WTC11 (cell line): ENCODE results near the gene SYT1. TPM values are rescaled to one million over a fixed set of nuclear protein-coding genes. Genes with fewer than 3 reads are reported as not detected.

ENCODE experiments used
- ATAC-seq: fragments of 200-7000 bp; cut with Tn5 transposase; 2 replicates; pipeline ENCODE4 v1.10.0; 2021; ENCODE audit warnings: mild to moderate bottlenecking, moderate library complexity
- CTCF ChIA-PET: fragments of 300-600 bp; sonication (Branson Sonifier 250); formaldehyde crosslinking; loops from one replicate; lab custom pipeline; 2021; ENCODE audit warnings: antibody characterized with exemption; lab: Charles Lee
- POLR2A ChIA-PET: fragments of 350-600 bp; sonication (Branson Sonifier 250); formaldehyde crosslinking; loops from one replicate; lab custom pipeline; 2021; ENCODE audit warnings: antibody characterized with exemption; lab: Charles Lee
- DNase-seq: peaks from one replicate; pipeline ENCODE4 v3.0.0; 2021; ENCODE audit warnings: low spot score
- H3K27ac Mint-ChIP-seq: 2 replicates; pipeline ENCODE4 v1.8.0; 2021; ENCODE audit warnings: mixed read lengths
- H3K27me3 Mint-ChIP-seq: 2 replicates; pipeline ENCODE4 v1.8.0; 2021; ENCODE audit warnings: low read depth, mild to moderate bottlenecking, moderate library complexity, mixed read lengths
- H3K36me3 Mint-ChIP-seq: 2 replicates; pipeline ENCODE4 v1.8.0; 2021; ENCODE audit warnings: mixed read lengths
- H3K4me1 Mint-ChIP-seq: 2 replicates; pipeline ENCODE4 v1.8.0; 2022; ENCODE audit warnings: mixed read lengths
- H3K4me3 Mint-ChIP-seq: 2 replicates; pipeline ENCODE4 v1.8.0; 2021; ENCODE audit warnings: mild to moderate bottlenecking, moderate library complexity, mixed read lengths
- H3K9me3 Mint-ChIP-seq: 2 replicates; pipeline ENCODE4 v1.8.0; 2021; ENCODE audit warnings: mixed read lengths
- CREB1 ChIP-seq: sonication (generic); formaldehyde crosslinking; IDR thresholded peaks from 2 replicates; pipeline ENCODE4 v1.8.0; 2023; ENCODE audit warnings: mild to moderate bottlenecking, missing genetic modification reagents
- CREM ChIP-seq: sonication (generic); formaldehyde crosslinking; IDR thresholded peaks from 2 replicates; pipeline ENCODE4 v1.8.1; 2022; ENCODE audit warnings: mild to moderate bottlenecking, missing genetic modification reagents, moderate library complexity
- ELF4 ChIP-seq: sonication (generic); formaldehyde crosslinking; IDR thresholded peaks from 2 replicates; pipeline ENCODE4 v1.8.1; 2022; ENCODE audit warnings: low read depth, mild to moderate bottlenecking, moderate library complexity, missing genetic modification reagents
- EMX1 ChIP-seq: fragments of 250-450 bp; sonication (Bioruptor Pico); IDR thresholded peaks from 2 replicates; pipeline ENCODE4 v1.8.0; 2021; ENCODE audit warnings: mild to moderate bottlenecking
- GRHL2 ChIP-seq: fragments of 250-450 bp; sonication (Bioruptor Pico); IDR thresholded peaks from 2 replicates; pipeline ENCODE4 v1.8.0; 2022; ENCODE audit warnings: mild to moderate bottlenecking, moderate library complexity; ENCODE audit not compliant: insufficient replicate concordance, severe bottlenecking
- MYBL2 ChIP-seq: sonication (generic); formaldehyde crosslinking; IDR thresholded peaks from 2 replicates; pipeline ENCODE4 v1.8.1; 2023; ENCODE audit warnings: mild to moderate bottlenecking, moderate library complexity, missing genetic modification reagents
- NFE2L1 ChIP-seq: sonication (generic); formaldehyde crosslinking; IDR thresholded peaks from 2 replicates; pipeline ENCODE4 v1.8.1; 2023; ENCODE audit warnings: missing genetic modification reagents
- NFYB ChIP-seq: sonication (generic); formaldehyde crosslinking; conservative IDR thresholded peaks from 2 replicates; pipeline ENCODE4 v1.8.0; 2022; ENCODE audit warnings: low read depth, missing genetic modification reagents
- NR3C1 ChIP-seq: sonication (generic); formaldehyde crosslinking; conservative IDR thresholded peaks from 2 replicates; pipeline ENCODE4 v1.8.1; 2023; ENCODE audit warnings: low read depth, mild to moderate bottlenecking, missing genetic modification reagents
- RORB ChIP-seq: fragments of 250-450 bp; sonication (Bioruptor Pico); IDR thresholded peaks from 2 replicates; pipeline ENCODE4 v1.9.0; 2021; ENCODE audit warnings: mild to moderate bottlenecking
- SMAD3 ChIP-seq: sonication (generic); formaldehyde crosslinking; IDR thresholded peaks from 2 replicates; pipeline ENCODE4 v1.8.0; 2022; ENCODE audit warnings: missing genetic modification reagents, mild to moderate bottlenecking, borderline replicate concordance
- TEAD4 ChIP-seq: sonication (generic); formaldehyde crosslinking; IDR thresholded peaks from 2 replicates; pipeline ENCODE4 v1.8.0; 2022; ENCODE audit warnings: mild to moderate bottlenecking, missing genetic modification reagents
- ZNF396 ChIP-seq: fragments of 250-450 bp; sonication (Bioruptor Pico); IDR thresholded peaks from 2 replicates; pipeline ENCODE4 v1.8.0; 2021; ENCODE audit warnings: mild to moderate bottlenecking, moderate library complexity, borderline replicate concordance
- ZNF416 ChIP-seq: fragments of 250-450 bp; sonication (Bioruptor Pico); IDR thresholded peaks from 2 replicates; pipeline ENCODE4 v1.9.0; 2021; ENCODE audit warnings: mild to moderate bottlenecking, inconsistent platforms
- ZNF671 ChIP-seq: fragments of 250-450 bp; sonication (Bioruptor Pico); IDR thresholded peaks from 2 replicates; pipeline ENCODE4 v1.8.0; 2021; ENCODE audit warnings: mild to moderate bottlenecking
- total RNA-seq: library from RNA; stranded (reverse); gene quantifications from 3 replicates; pipeline ENCODE4 v1.2.3, GENCODE V29; 2021
- TF ChIP-seq, protein P1 (sequence below): sonication (generic); formaldehyde crosslinking; IDR thresholded peaks from 2 replicates; pipeline ENCODE4 v1.8.0; 2022; ENCODE audit warnings: mild to moderate bottlenecking, missing genetic modification reagents
- TF ChIP-seq, protein P2 (sequence below): fragments of 250-450 bp; sonication (Bioruptor Pico); IDR thresholded peaks from 2 replicates; pipeline ENCODE4 v1.9.0; 2021; ENCODE audit warnings: mild to moderate bottlenecking, borderline replicate concordance
- TF ChIP-seq, protein P3 (sequence below): fragments of 250-450 bp; sonication (Bioruptor Pico); IDR thresholded peaks from 2 replicates; pipeline ENCODE4 v1.9.0; 2021; ENCODE audit warnings: moderate library complexity, mild to moderate bottlenecking, inconsistent platforms, borderline replicate concordance
- TF ChIP-seq, protein P4 (sequence below): sonication (generic); formaldehyde crosslinking; IDR thresholded peaks from 2 replicates; pipeline ENCODE4 v1.8.1; 2022; ENCODE audit warnings: mild to moderate bottlenecking, missing genetic modification reagents, moderate library complexity, borderline replicate concordance
- TF ChIP-seq, protein P5 (sequence below): sonication (generic); formaldehyde crosslinking; IDR thresholded peaks from 2 replicates; pipeline ENCODE4 v1.8.1; 2023; ENCODE audit warnings: mild to moderate bottlenecking, missing genetic modification reagents, moderate library complexity
- TF ChIP-seq, protein P6 (sequence below): fragments of 250-450 bp; sonication (Bioruptor Pico); IDR thresholded peaks from 2 replicates; pipeline ENCODE4 v1.9.0; 2021; ENCODE audit warnings: mild to moderate bottlenecking
- TF ChIP-seq, protein P7 (sequence below): sonication (generic); formaldehyde crosslinking; IDR thresholded peaks from 2 replicates; pipeline ENCODE4 v1.8.1; 2022; ENCODE audit warnings: missing genetic modification reagents, borderline replicate concordance

The SYT1 gene
- total RNA-seq, 1 experiment from 2014 or later, result 45.2 TPM

DNA sequence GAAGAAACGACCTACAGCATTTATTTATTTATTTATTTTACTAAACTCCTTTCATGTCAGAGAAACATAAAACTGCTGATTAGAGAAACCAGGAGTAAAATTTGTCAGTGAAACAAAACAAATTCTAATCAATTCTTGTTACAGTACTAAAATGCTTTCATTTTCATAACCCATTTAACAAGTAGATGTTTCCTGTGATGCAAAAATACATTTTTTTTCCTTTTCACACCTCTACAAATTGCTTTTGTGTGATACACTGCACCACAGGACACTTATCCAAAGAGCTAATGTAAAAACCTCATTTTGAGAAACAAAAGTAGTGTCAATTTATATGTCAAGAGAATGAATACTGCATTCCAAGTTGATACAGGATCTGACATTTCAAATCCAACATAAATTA, 155.1 kb downstream of the SYT1 start:
- DNase-seq, result no peak
- Mint-ChIP-seq H3K4me1 (peaks cover 5% of the 10 kb centered on the region), H3K27ac (no peak overlapping the region), H3K27me3 (no peaks in the 10 kb centered on the region)
- POLR2A ChIA-PET, result no interaction called here
- TF ChIP-seq ZNF396, result no peak
- TF ChIP-seq ZNF671 (CRISPR knock-in tag), result no peak
- TF ChIP-seq EMX1 (CRISPR knock-in tag), result no peak
- TF ChIP-seq, protein P1, sequence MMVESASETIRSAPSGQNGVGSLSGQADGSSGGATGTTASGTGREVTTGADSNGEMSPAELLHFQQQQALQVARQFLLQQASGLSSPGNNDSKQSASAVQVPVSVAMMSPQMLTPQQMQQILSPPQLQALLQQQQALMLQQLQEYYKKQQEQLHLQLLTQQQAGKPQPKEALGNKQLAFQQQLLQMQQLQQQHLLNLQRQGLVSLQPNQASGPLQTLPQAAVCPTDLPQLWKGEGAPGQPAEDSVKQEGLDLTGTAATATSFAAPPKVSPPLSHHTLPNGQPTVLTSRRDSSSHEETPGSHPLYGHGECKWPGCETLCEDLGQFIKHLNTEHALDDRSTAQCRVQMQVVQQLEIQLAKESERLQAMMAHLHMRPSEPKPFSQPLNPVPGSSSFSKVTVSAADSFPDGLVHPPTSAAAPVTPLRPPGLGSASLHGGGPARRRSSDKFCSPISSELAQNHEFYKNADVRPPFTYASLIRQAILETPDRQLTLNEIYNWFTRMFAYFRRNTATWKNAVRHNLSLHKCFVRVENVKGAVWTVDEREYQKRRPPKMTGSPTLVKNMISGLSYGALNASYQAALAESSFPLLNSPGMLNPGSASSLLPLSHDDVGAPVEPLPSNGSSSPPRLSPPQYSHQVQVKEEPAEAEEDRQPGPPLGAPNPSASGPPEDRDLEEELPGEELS (CRISPR knock-in tag), result no peak
- no peak for TF ChIP-seq NFYB (CRISPR knock-in tag)
- TF ChIP-seq, protein P2, sequence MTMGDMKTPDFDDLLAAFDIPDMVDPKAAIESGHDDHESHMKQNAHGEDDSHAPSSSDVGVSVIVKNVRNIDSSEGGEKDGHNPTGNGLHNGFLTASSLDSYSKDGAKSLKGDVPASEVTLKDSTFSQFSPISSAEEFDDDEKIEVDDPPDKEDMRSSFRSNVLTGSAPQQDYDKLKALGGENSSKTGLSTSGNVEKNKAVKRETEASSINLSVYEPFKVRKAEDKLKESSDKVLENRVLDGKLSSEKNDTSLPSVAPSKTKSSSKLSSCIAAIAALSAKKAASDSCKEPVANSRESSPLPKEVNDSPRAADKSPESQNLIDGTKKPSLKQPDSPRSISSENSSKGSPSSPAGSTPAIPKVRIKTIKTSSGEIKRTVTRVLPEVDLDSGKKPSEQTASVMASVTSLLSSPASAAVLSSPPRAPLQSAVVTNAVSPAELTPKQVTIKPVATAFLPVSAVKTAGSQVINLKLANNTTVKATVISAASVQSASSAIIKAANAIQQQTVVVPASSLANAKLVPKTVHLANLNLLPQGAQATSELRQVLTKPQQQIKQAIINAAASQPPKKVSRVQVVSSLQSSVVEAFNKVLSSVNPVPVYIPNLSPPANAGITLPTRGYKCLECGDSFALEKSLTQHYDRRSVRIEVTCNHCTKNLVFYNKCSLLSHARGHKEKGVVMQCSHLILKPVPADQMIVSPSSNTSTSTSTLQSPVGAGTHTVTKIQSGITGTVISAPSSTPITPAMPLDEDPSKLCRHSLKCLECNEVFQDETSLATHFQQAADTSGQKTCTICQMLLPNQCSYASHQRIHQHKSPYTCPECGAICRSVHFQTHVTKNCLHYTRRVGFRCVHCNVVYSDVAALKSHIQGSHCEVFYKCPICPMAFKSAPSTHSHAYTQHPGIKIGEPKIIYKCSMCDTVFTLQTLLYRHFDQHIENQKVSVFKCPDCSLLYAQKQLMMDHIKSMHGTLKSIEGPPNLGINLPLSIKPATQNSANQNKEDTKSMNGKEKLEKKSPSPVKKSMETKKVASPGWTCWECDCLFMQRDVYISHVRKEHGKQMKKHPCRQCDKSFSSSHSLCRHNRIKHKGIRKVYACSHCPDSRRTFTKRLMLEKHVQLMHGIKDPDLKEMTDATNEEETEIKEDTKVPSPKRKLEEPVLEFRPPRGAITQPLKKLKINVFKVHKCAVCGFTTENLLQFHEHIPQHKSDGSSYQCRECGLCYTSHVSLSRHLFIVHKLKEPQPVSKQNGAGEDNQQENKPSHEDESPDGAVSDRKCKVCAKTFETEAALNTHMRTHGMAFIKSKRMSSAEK (CRISPR knock-in tag), result no peak
- TF ChIP-seq, protein P3, sequence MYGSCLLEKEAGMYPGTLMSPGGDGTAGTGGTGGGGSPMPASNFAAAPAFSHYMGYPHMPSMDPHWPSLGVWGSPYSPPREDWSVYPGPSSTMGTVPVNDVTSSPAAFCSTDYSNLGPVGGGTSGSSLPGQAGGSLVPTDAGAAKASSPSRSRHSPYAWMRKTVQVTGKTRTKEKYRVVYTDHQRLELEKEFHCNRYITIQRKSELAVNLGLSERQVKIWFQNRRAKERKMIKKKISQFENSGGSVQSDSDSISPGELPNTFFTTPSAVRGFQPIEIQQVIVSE, result no peak
- TF ChIP-seq TEAD4, result no peak
- TF ChIP-seq CREB1 (CRISPR knock-in tag), result no peak
- no peak for TF ChIP-seq SMAD3 (CRISPR knock-in tag)
- no peak for TF ChIP-seq ELF4 (CRISPR knock-in tag)
- TF ChIP-seq CREM (CRISPR knock-in tag), result no peak
- no peak for TF ChIP-seq MYBL2 (CRISPR knock-in tag)
- no peak for TF ChIP-seq NFE2L1 (CRISPR knock-in tag)
- TF ChIP-seq, protein P4, sequence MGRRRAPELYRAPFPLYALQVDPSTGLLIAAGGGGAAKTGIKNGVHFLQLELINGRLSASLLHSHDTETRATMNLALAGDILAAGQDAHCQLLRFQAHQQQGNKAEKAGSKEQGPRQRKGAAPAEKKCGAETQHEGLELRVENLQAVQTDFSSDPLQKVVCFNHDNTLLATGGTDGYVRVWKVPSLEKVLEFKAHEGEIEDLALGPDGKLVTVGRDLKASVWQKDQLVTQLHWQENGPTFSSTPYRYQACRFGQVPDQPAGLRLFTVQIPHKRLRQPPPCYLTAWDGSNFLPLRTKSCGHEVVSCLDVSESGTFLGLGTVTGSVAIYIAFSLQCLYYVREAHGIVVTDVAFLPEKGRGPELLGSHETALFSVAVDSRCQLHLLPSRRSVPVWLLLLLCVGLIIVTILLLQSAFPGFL (CRISPR knock-in tag), result no peak
- TF ChIP-seq, protein P5, sequence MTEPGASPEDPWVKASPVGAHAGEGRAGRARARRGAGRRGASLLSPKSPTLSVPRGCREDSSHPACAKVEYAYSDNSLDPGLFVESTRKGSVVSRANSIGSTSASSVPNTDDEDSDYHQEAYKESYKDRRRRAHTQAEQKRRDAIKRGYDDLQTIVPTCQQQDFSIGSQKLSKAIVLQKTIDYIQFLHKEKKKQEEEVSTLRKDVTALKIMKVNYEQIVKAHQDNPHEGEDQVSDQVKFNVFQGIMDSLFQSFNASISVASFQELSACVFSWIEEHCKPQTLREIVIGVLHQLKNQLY, result no peak
- TF ChIP-seq, all 79 proteins: peak for 0
- no peak for ATAC-seq
- no peak overlapping the region for H3K4me3 Mint-ChIP-seq
- H3K36me3 Mint-ChIP-seq, result peaks cover 9% of the 10 kb centered on the region
- peaks cover 10% of the 10 kb centered on the region for H3K9me3 Mint-ChIP-seq
- CTCF ChIA-PET, result no interaction called here

DNA sequence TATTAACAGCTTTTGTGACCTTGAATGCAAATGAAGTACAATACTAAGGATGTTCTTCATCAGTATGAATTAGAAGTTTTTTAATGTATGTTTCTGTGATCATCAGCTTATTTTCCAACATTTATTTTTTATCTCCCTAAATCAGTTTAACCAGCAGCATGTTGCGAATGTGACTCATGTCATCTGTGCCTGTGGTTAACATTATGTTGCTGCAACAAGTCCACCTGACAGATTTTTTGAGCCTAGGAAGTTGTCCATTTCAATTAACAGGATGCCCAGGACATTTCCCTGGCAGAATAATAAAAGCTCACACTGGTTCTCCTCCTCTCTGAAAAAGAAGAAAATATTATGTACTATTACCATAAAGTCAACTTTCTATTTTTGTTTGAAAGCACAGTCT, 155.5 kb downstream of the SYT1 start:
- Mint-ChIP-seq H3K4me3 (no peak overlapping the region), H3K36me3 (peaks cover 9% of the 10 kb centered on the region), H3K27ac (no peak overlapping the region), H3K9me3 (peaks cover 10% of the 10 kb centered on the region), H3K4me1 (peaks cover 5% of the 10 kb centered on the region), H3K27me3 (no peaks in the 10 kb centered on the region)
- ATAC-seq (no peak), DNase-seq (no peak)
- ChIA-PET POLR2A (no interaction called here), CTCF (no interaction called here)
- TF ChIP-seq, protein P6, sequence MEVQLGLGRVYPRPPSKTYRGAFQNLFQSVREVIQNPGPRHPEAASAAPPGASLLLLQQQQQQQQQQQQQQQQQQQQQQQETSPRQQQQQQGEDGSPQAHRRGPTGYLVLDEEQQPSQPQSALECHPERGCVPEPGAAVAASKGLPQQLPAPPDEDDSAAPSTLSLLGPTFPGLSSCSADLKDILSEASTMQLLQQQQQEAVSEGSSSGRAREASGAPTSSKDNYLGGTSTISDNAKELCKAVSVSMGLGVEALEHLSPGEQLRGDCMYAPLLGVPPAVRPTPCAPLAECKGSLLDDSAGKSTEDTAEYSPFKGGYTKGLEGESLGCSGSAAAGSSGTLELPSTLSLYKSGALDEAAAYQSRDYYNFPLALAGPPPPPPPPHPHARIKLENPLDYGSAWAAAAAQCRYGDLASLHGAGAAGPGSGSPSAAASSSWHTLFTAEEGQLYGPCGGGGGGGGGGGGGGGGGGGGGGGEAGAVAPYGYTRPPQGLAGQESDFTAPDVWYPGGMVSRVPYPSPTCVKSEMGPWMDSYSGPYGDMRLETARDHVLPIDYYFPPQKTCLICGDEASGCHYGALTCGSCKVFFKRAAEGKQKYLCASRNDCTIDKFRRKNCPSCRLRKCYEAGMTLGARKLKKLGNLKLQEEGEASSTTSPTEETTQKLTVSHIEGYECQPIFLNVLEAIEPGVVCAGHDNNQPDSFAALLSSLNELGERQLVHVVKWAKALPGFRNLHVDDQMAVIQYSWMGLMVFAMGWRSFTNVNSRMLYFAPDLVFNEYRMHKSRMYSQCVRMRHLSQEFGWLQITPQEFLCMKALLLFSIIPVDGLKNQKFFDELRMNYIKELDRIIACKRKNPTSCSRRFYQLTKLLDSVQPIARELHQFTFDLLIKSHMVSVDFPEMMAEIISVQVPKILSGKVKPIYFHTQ (CRISPR knock-in tag), result no peak
- TF ChIP-seq ZNF671 (CRISPR knock-in tag) (no peak), ZNF416 (CRISPR knock-in tag) (no peak), RORB (CRISPR knock-in tag) (no peak), GRHL2 (CRISPR knock-in tag) (no peak), NR3C1 (no peak), NFE2L1 (CRISPR knock-in tag) (no peak)
- TF ChIP-seq, protein P4 (CRISPR knock-in tag), result no peak
- TF ChIP-seq, protein P7, sequence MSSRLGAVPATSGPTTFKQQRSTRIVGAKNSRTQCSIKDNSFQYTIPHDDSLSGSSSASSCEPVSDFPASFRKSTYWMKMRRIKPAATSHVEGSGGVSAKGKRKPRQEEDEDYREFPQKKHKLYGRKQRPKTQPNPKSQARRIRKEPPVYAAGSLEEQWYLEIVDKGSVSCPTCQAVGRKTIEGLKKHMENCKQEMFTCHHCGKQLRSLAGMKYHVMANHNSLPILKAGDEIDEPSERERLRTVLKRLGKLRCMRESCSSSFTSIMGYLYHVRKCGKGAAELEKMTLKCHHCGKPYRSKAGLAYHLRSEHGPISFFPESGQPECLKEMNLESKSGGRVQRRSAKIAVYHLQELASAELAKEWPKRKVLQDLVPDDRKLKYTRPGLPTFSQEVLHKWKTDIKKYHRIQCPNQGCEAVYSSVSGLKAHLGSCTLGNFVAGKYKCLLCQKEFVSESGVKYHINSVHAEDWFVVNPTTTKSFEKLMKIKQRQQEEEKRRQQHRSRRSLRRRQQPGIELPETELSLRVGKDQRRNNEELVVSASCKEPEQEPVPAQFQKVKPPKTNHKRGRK (CRISPR knock-in tag), result no peak
